Measurements from ENCODE around the gene C2orf81.
"Not testable (repeated sequence)": the region's sequence is repeated elsewhere in the genome, so short reads cannot be mapped to it uniquely, and the experiment has no call there.

DNA sequence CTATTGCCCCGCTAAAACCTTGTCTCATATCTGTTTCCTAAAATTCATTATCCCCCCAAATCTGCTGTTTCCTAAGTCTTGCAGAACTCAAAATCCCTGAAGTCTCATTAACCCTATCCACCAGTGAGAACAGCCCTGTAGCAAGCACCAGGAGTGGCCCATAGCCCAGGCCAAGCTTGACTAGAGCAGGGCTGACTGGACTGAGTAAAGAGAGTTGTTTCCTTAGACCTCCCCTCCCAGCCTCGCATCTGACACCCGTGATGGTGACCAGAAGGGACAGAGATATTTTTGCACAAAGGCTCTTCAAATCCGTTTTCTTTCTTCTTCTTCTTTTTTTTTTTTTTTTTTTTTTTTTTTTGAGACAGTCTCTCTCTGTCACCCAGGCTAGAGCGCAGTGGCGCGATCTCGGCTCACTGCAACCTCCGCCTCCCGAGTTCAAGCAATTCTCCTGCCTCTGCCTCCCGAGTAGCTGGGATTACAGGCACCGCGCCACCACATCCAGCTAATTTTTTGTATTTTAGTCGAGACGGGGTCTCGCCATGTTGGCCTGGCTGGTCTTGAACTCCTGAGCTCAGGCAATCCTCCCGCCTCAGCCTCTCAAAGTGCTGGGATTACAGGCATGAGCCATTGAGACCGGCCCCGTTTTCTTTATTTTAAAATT is 846 bp downstream of the C2orf81 start:
- not testable (repeated sequence) for TF ChIP-seq CTCF (IDR thresholded peaks at IDR 0.05); E2F1 (CRISPR knock-in tag; IDR thresholded peaks at IDR 0.05); RELA (CRISPR knock-in tag; IDR thresholded peaks at IDR 0.05; ENCODE audit: borderline replicate concordance); FOXJ3 (CRISPR knock-in tag; IDR thresholded peaks at IDR 0.05; ENCODE audit: borderline replicate concordance); NR2C2 (CRISPR knock-in tag; IDR thresholded peaks at IDR 0.05); ETV6 (CRISPR knock-in tag; IDR thresholded peaks at IDR 0.05); TEAD4 (CRISPR knock-in tag; IDR thresholded peaks at IDR 0.05); ESRRA (CRISPR knock-in tag; IDR thresholded peaks at IDR 0.05; ENCODE audit: borderline replicate concordance); SP1 (CRISPR knock-in tag; conservative IDR thresholded peaks at IDR 0.05)
- TF ChIP-seq, protein P1, sequence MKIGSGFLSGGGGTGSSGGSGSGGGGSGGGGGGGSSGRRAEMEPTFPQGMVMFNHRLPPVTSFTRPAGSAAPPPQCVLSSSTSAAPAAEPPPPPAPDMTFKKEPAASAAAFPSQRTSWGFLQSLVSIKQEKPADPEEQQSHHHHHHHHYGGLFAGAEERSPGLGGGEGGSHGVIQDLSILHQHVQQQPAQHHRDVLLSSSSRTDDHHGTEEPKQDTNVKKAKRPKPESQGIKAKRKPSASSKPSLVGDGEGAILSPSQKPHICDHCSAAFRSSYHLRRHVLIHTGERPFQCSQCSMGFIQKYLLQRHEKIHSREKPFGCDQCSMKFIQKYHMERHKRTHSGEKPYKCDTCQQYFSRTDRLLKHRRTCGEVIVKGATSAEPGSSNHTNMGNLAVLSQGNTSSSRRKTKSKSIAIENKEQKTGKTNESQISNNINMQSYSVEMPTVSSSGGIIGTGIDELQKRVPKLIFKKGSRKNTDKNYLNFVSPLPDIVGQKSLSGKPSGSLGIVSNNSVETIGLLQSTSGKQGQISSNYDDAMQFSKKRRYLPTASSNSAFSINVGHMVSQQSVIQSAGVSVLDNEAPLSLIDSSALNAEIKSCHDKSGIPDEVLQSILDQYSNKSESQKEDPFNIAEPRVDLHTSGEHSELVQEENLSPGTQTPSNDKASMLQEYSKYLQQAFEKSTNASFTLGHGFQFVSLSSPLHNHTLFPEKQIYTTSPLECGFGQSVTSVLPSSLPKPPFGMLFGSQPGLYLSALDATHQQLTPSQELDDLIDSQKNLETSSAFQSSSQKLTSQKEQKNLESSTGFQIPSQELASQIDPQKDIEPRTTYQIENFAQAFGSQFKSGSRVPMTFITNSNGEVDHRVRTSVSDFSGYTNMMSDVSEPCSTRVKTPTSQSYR (CRISPR knock-in tag; IDR thresholded peaks at IDR 0.05), result not testable (repeated sequence)
- TF ChIP-seq, protein P2, sequence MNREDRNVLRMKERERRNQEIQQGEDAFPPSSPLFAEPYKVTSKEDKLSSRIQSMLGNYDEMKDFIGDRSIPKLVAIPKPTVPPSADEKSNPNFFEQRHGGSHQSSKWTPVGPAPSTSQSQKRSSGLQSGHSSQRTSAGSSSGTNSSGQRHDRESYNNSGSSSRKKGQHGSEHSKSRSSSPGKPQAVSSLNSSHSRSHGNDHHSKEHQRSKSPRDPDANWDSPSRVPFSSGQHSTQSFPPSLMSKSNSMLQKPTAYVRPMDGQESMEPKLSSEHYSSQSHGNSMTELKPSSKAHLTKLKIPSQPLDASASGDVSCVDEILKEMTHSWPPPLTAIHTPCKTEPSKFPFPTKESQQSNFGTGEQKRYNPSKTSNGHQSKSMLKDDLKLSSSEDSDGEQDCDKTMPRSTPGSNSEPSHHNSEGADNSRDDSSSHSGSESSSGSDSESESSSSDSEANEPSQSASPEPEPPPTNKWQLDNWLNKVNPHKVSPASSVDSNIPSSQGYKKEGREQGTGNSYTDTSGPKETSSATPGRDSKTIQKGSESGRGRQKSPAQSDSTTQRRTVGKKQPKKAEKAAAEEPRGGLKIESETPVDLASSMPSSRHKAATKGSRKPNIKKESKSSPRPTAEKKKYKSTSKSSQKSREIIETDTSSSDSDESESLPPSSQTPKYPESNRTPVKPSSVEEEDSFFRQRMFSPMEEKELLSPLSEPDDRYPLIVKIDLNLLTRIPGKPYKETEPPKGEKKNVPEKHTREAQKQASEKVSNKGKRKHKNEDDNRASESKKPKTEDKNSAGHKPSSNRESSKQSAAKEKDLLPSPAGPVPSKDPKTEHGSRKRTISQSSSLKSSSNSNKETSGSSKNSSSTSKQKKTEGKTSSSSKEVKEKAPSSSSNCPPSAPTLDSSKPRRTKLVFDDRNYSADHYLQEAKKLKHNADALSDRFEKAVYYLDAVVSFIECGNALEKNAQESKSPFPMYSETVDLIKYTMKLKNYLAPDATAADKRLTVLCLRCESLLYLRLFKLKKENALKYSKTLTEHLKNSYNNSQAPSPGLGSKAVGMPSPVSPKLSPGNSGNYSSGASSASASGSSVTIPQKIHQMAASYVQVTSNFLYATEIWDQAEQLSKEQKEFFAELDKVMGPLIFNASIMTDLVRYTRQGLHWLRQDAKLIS (CRISPR knock-in tag; IDR thresholded peaks at IDR 0.05; ENCODE audit: borderline replicate concordance), result not testable (repeated sequence)

Measured in WTC11 (cell line).